Heart left ventricle (tissue), 16 donors: ENCODE measurements around the gene CPNE4. TPM values are rescaled to one million over a fixed set of nuclear protein-coding genes. Genes with fewer than 3 reads are reported as not detected.

Experiments
- ATAC-seq, 4 donors: fragments of 200-7000 bp; cut with Tn5 transposase; one replicate each; pipeline ENCODE4 v1.9.1; 2020 to 2022; ENCODE audit warnings: moderate library complexity in 4 of 4, mild to moderate bottlenecking in 3 of 4, moderate number of reproducible peaks in 1 of 4
- DNase-seq, 5 donors: peaks; one replicate each; pipeline ENCODE4 v3.0.0-alpha.2; 2020
- H3K27ac ChIP-seq, 12 donors: fragments of 200-600 bp; sonication (generic) in 4 of 12; one replicate each; pipeline versions ENCODE4 v1.5.0 to v1.8.0; 2016 to 2022; ENCODE audit warnings: mild to moderate bottlenecking in 2 of 12
- H3K27me3 ChIP-seq, 9 donors: fragments of 200-600 bp; sonication (generic) in 2 of 9; one replicate each; pipeline versions ENCODE4 v1.5.1 to v1.8.0; 2016 to 2022; ENCODE audit warnings: mild to moderate bottlenecking in 3 of 9
- H3K36me3 ChIP-seq, 9 donors: fragments of 200-600 bp; sonication (generic) in 2 of 9; one replicate each; pipeline versions ENCODE4 v1.5.0 to v1.8.0; 2018 to 2022; ENCODE audit warnings: mild to moderate bottlenecking in 2 of 9
- H3K4me1 ChIP-seq, 12 donors: fragments of 200-600 bp; sonication (generic) in 4 of 12; one replicate each; pipeline versions ENCODE4 v1.5.0 to v1.8.0; 2016 to 2022; ENCODE audit warnings: mild to moderate bottlenecking in 3 of 12
- H3K4me3 ChIP-seq, 12 donors: fragments of 200-600 bp; sonication (generic) in 4 of 12; one replicate each; pipeline versions ENCODE4 v1.5.0 to v1.8.0; 2017 to 2022; ENCODE audit warnings: mild to moderate bottlenecking in 9 of 12, moderate library complexity in 4 of 12
- H3K9me3 ChIP-seq, 12 donors: fragments of 200-600 bp; sonication (generic) in 4 of 12; one replicate each; pipeline versions ENCODE4 v1.5.0 to v1.8.0; 2016 to 2022; ENCODE audit warnings: mild to moderate bottlenecking in 1 of 12
- CTCF ChIP-seq, 12 donors: fragments of 200-600 bp; sonication (generic) in 4 of 12; IDR thresholded peaks; one replicate each; pipeline versions ENCODE4 v1.5.0 to v1.8.0; 2018 to 2022; ENCODE audit warnings: antibody characterized with exemption in 12 of 12, mild to moderate bottlenecking in 5 of 12
- POLR2A ChIP-seq, 2 donors: fragments of 450-650 bp; IDR thresholded peaks; one replicate each; pipeline ENCODE4 v1.6.1; 2017; ENCODE audit warnings: antibody characterized with exemption in 2 of 2, mild to moderate bottlenecking in 2 of 2, moderate library complexity in 2 of 2
- WGBS, 4 donors: extraction: QIAGEN DNeasy Blood & Tissue Kit in 2 of 4; methylation state at CpG; one replicate each; pipeline versions ENCODE4 v1.1.5 to v1.1.7; 2013 to 2018; 5-methylcytosine and 5-hydroxymethylcytosine counted together
- intact Hi-C, 10 donors: fragments of 100-400 bp; cut with DNase I; formaldehyde crosslinking; loops; one replicate each; pipeline versions ENCODE4 v1.11.1 to v1.14.2; 2022
- polyA plus RNA-seq, 2 donors: library from polyadenylated mRNA; stranded (reverse); fragments of 200-250 nt; gene quantifications; one replicate each; pipeline ENCODE4 v1.2.3, GENCODE V29; 2013
- total RNA-seq, 9 donors: library from RNA; depleted of rRNA in 2 of 9; stranded (reverse); fragments of >200 nt in 2 of 9; fragmentation: NEBNext Ultra II Directional in 3 of 9; extraction: Animal tissue kit (Norgen Biotek cat#: 25700) in 3 of 9; gene quantifications; one replicate each; pipeline versions ENCODE4 v1.1.0 to v1.2.4, GENCODE V29; 2016 to 2023
- donor health status: ischemic (EF 13 %, LVEDD 7.1; RV severe dilation, severe dysfunction).
- donor health status: healthy with polysubstance abuse.
- donor health status: DM: no; HTN: yes; CAD: no.
- donor health status: DM: no; HTN: no; CAD: no.
- donor health status: ischemic (EF 25% LVEDD 6.9; RV normal size, moderate dysfunction).
- donor health status: ischemic (EF 25% LVEDD 5.7; RV mildly dilated, moderate dysfunction).
- donor health status: healthy.
- donor health status: DM: yes; HTN: yes; CAD: no.
- donor health status: ischemic (EF 35%, LVEDD 5.7; RV mildly dilated, moderate dysfunction).
- donor health status: nonischemic (EF 11% LVEDD 7.7; RV severe dilation, severe dysfunction).
- donor health status: DM: yes; HTN: yes; CAD: no.
- donor health status: PGD.
- donor health status: ischemic (EF 29% LVEDD 5.4; RV normal size, mild dysfunction).
- donor health status: nonischemic (EF 23%, LVEDD 6.1; RV moderate dilation, normal function).

CPNE4 gene
- total and polyA plus RNA-seq, 11 donors = 1.7 to 99.7 (median 24.9) TPM

DNA sequence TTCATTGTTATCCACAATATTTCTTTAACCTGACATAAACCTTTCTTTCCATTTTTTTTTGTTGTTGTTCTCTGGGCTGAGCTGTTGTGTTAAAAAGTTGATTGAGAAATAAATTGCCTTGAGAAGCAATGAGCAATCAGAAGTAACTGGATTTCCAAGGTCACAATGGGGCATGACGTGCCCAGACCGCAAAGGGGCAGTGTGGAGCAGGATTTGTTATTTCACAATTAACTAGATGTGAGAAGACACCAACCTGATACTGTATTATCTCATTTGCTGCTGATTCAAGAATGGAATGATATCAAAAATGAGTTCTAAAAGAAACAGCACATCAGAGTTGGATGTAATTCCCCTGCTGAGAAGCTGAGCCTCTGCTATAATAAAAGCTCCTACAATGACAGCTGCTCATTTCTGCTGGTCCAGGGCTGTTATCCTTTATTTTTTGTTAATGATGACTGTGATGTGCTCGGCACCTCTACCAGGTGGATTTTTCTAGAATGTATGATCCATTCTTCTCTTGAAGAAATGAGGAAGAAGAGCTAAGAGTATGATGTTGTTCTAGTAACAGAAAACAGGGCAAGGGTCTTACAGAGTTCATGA lies 28.1 kb downstream of the CPNE4 start:
- Histone ChIP-seq H3K36me3 (no peaks in the 10 kb centered on the region), H3K27me3 (peaks cover 0 to 4% (median 0%) of the 10 kb centered on the region in 9 donors), H3K4me3 (no peak overlapping the region), H3K27ac (no peak overlapping the region), H3K4me1 (no peaks in the 10 kb centered on the region), H3K9me3 (no peaks in the 10 kb centered on the region)
- no peak for TF ChIP-seq POLR2A (IDR thresholded peaks at IDR 0.05)
- peak in 11 of 12 donors; percentile 15 to 56 (median 34) for TF ChIP-seq CTCF (IDR thresholded peaks at IDR 0.05)
- DNase-seq = no peak
- intact Hi-C loops = no loop called here
- 39 to 42% (median 39%) methylated on average over 3 of the region's 3 CpGs for WGBS, 4 donors
- no peak for ATAC-seq

DNA sequence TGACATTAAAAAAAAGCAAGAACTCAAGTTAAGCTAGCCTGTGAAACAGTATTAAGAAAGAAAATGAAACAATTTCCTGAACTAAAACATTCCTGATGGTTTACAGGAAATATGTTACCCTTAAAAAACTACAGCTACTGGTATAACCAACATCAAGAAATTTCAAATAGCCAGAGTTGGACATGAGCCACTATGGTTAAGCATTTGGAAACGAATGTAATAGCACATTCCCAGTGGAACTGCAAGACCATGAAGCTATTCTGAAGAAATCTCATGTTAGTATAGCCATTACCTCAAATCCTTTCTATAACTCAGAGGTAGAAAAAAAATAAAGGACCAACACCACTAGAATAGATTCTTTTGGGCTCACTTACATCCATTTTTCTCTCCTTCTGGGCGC lies 30.2 kb downstream of the CPNE4 start:
- 44 to 58% (median 46%) methylated on average over 2 of the region's 2 CpGs for WGBS, 4 donors
- DNase-seq (no peak), ATAC-seq (no peak)
- Histone ChIP-seq H3K4me1 (no peaks in the 10 kb centered on the region), H3K27me3 (peaks cover 0 to 4% (median 0%) of the 10 kb centered on the region in 9 donors), H3K4me3 (no peak overlapping the region), H3K27ac (no peak overlapping the region), H3K36me3 (no peaks in the 10 kb centered on the region), H3K9me3 (no peaks in the 10 kb centered on the region)
- TF ChIP-seq POLR2A (IDR thresholded peaks at IDR 0.05) (no peak), CTCF (IDR thresholded peaks at IDR 0.05) (no peak)
- intact Hi-C loops = no loop called here

- Histone ChIP-seq H3K9me3 (no peaks in the 10 kb centered on the region), H3K27ac (no peak overlapping the region), H3K36me3 (no peaks in the 10 kb centered on the region), H3K4me1 (no peaks in the 10 kb centered on the region), H3K27me3 (peaks cover 0 to 4% (median 0%) of the 10 kb centered on the region in 9 donors), H3K4me3 (no peak overlapping the region)
- WGBS, 4 donors = 89 to 100% (median 91%) methylated on average over 1 of the region's 1 CpG
- DNase-seq = no peak
- no peak for ATAC-seq
- no peak for TF ChIP-seq POLR2A (IDR thresholded peaks at IDR 0.05)
- no peak for TF ChIP-seq CTCF (IDR thresholded peaks at IDR 0.05)
- intact Hi-C loops = no loop called here
Observed at GRCh38 chr3:132003685-132004084, 31.1 kb downstream of the CPNE4 start.

GRCh38 chr3:132001999-132002398 lies 32.8 kb downstream of the CPNE4 start:
- intact Hi-C loops = no loop called here
- WGBS, 4 donors = 40 to 60% (median 52%) methylated on average over 2 of the region's 2 CpGs
- H3K4me3 ChIP-seq = no peak overlapping the region
- ATAC-seq (no peak), DNase-seq (no peak)
- no peaks in the 10 kb centered on the region for H3K4me1 ChIP-seq
- no peak overlapping the region for H3K27ac ChIP-seq
- H3K36me3 ChIP-seq = no peaks in the 10 kb centered on the region
- H3K27me3 ChIP-seq = no peaks in the 10 kb centered on the region
- H3K9me3 ChIP-seq = no peaks in the 10 kb centered on the region
- TF ChIP-seq CTCF (IDR thresholded peaks at IDR 0.05) (no peak), POLR2A (IDR thresholded peaks at IDR 0.05) (no peak)
